ENCODE measurements around the gene PIK3CB. TPM values are rescaled to one million over a fixed set of nuclear protein-coding genes. Genes with fewer than 3 reads are reported as not detected.

The PIK3CB gene
- total and polyA plus RNA-seq, 2 of the 8 experiments (the other 6 are each of a cell fraction or from before 2014, with no cell fraction given) = 8.3 to 35.2 TPM

DNA sequence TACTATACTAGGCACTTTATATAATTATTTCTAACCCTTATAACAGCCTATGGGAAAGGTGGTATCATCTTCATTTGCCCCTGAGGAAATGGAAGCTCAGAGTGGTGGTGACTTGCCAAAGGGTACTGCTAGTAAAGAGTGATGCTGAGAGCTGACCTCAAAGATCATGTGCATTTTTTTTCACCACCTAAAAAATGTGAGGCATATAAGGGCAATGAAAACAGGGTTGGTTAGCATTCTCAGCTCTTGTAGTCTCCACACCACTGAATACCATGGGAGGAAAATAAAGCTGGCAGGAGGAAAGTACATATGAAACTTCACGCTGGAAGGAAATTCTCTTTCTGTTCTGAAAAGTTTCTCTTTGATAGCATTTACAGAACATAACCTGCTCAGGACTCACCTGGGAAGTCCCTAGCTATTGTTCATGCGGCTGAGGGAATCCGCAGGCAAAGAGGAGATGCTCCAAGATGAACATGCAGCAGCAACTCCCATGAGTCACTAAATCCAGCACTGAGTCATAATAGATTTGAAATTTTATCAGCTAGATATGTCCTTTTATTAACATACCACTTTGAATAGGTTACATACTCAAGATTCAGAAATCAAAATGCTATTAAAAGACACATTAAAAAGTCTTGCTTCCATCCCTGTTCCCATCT, 208.9 kb downstream of the PIK3CB start:
- H3K56ac ChIP-seq (replicated peaks; ENCODE audit: insufficient read length, low read depth, low read length) = no peak overlapping the region
- DNase-seq (ENCODE audit: low read depth in 1 of 2, low spot score in 2 of 2) (no peak), FAIRE-seq (no peak)
- no peaks in the 10 kb centered on the region for H3K4me1 ChIP-seq (replicated peaks in 1 of 4; ENCODE audit: control insufficient read depth in 3 of 4, insufficient read depth in 4 of 4, low read length in 3 of 4)
- H3K36me3 ChIP-seq (ENCODE audit: control insufficient read depth in 2 of 4, insufficient read depth in 4 of 4, low read length in 3 of 4) = no peaks in the 10 kb centered on the region
- no peak overlapping the region for H3K4me2 ChIP-seq (ENCODE audit: insufficient read depth in 1 of 2, low read depth in 2 of 2, low read length in 2 of 2)
- no peak overlapping the region for H2BK12ac ChIP-seq (ENCODE audit: low read depth, low read length)
- H3K9me3 ChIP-seq (ENCODE audit: insufficient read depth in 2 of 2, low read depth in 1 of 2, low read length in 1 of 2) = no peaks in the 10 kb centered on the region
- WGBS, 2 experiments (ENCODE audit: extremely low coverage in 1 of 2, insufficient coverage in 1 of 2, insufficient read length in 1 of 2, insufficient replicate concordance in 2 of 2, low coverage in 1 of 2, low lambda C conversion rate in 2 of 2, missing lambda C conversion rate in 1 of 2) = 95% methylated on average over 3 of the region's 3 CpGs; no CpG with 5 or more reads in 1 of the 2 experiments
- H2BK15ac ChIP-seq (ENCODE audit: low read length) = no peak overlapping the region
- no peak overlapping the region for H4K8ac ChIP-seq (ENCODE audit: extremely low read depth, insufficient read depth, low read length)
- TF ChIP-seq MAFK (IDR thresholded peaks at IDR 0.05; ENCODE audit: low read depth, low read length) = no peak
- no peak for TF ChIP-seq SP1 (IDR thresholded peaks at IDR 0.05; ENCODE audit: low read depth, low read length)
- TF ChIP-seq ASH2L (IDR thresholded peaks at IDR 0.05; ENCODE audit: low read length) = no peak
- no peak for TF ChIP-seq FOSL1 (IDR thresholded peaks at IDR 0.05; ENCODE audit: insufficient read depth, low read depth, low read length)
- TF ChIP-seq TCF12 (IDR thresholded peaks at IDR 0.05; ENCODE audit: low read depth, low read length) = no peak
- no peak for TF ChIP-seq EP300 (IDR thresholded peaks at IDR 0.05; ENCODE audit: borderline replicate concordance in 1 of 2, low read depth in 2 of 2, low read length in 2 of 2)
- TF ChIP-seq SRF (IDR thresholded peaks at IDR 0.05; ENCODE audit: low read depth, low read length) = no peak
- no peak for TF ChIP-seq KDM5A (IDR thresholded peaks at IDR 0.05; ENCODE audit: low read length)
- no peak for TF ChIP-seq TAF7 (optimal IDR thresholded peaks at IDR 0.05; ENCODE audit: borderline replicate concordance, low read depth, low read length)
- TF ChIP-seq PHF8 (conservative IDR thresholded peaks at IDR 0.05; ENCODE audit: low read depth, low read length) = no peak
- TF ChIP-seq CEBPB (IDR thresholded peaks at IDR 0.05; ENCODE audit: low read depth, low read length) = no peak
- no peak for TF ChIP-seq TAF1 (IDR thresholded peaks at IDR 0.05; ENCODE audit: low read depth, low read length)
- no peak overlapping the region for H3K23ac ChIP-seq (ENCODE audit: insufficient read length)
- no peak overlapping the region for H2BK120ac ChIP-seq (replicated peaks; ENCODE audit: low read depth, low read length)
- no peak overlapping the region for H3K14ac ChIP-seq (ENCODE audit: insufficient read length)
- H3K79me1 ChIP-seq (ENCODE audit: low read depth, low read length) = no peaks in the 10 kb centered on the region
- POLR2A ChIA-PET (ENCODE audit: partially characterized antibody) = no interaction called here
- CTCF ChIA-PET (ENCODE audit: partially characterized antibody) = interaction anchor here (1.1 to 1.8 kb wide), 4 partner anchors 11 to 297 kb away, joined by 4 to 8 read pairs (median 5); partner anchors contain the start of gene CEP70
- no peak overlapping the region for H3K4me3 ChIP-seq (ENCODE audit: extremely low read depth in 1 of 4, insufficient read depth in 2 of 4, low read depth in 3 of 4, low read length in 4 of 4)
- H3K23me2 ChIP-seq (ENCODE audit: low read depth, low read length) = no peaks in the 10 kb centered on the region
- H3K9ac ChIP-seq (replicated peaks in 1 of 4; ENCODE audit: extremely low read depth in 1 of 4, low read depth in 3 of 4, low read length in 3 of 4) = no peak overlapping the region
- no peak overlapping the region for H2BK5ac ChIP-seq (ENCODE audit: low read depth, low read length)
- H3K27ac ChIP-seq (ENCODE audit: low read depth, low read length) = no peak overlapping the region
- no peaks in the 10 kb centered on the region for H3K79me2 ChIP-seq (ENCODE audit: control insufficient read depth in 1 of 2, insufficient read depth in 2 of 2, low read length in 2 of 2)
- no peaks in the 10 kb centered on the region for H4K20me1 ChIP-seq (replicated peaks in 1 of 2; ENCODE audit: control insufficient read depth in 1 of 2, insufficient read depth in 2 of 2, low read length in 2 of 2)
- no peaks in the 10 kb centered on the region for H3K27me3 ChIP-seq (replicated peaks in 1 of 4; ENCODE audit: control insufficient read depth in 3 of 4, extremely low read depth in 1 of 4, insufficient read depth in 3 of 4, low read length in 3 of 4)
- no peak overlapping the region for H4K91ac ChIP-seq (replicated peaks; ENCODE audit: insufficient read length, low read length)
- no peak overlapping the region for H2AFZ ChIP-seq (ENCODE audit: low read length)
- no peak overlapping the region for H2AK5ac ChIP-seq (ENCODE audit: low read depth, low read length)
- H3K4ac ChIP-seq (replicated peaks; ENCODE audit: insufficient read length, low read depth, low read length) = no peak overlapping the region
- H2BK20ac ChIP-seq (ENCODE audit: low read length) = no peak overlapping the region
- H4K5ac ChIP-seq (ENCODE audit: insufficient read length, low read depth, low read length) = no peak overlapping the region
- no peak overlapping the region for H3K18ac ChIP-seq (ENCODE audit: extremely low read depth, low read length)
